Suprapubic skin (tissue), 4 donors: ENCODE measurements around the gene IPO5. TPM values are rescaled to one million over a fixed set of nuclear protein-coding genes. Genes with fewer than 3 reads are reported as not detected.

Source experiments
- DNase-seq, 2 donors: peaks; one replicate each; pipeline ENCODE4 v3.0.0-alpha.2; 2019; ENCODE audit warnings: low spot score in 2 of 2
- H3K27ac ChIP-seq: fragments of 200-600 bp; sonication (generic); one replicate; pipeline ENCODE4 v1.5.1; 2019
- H3K27me3 ChIP-seq: fragments of 200-600 bp; sonication (generic); one replicate; pipeline ENCODE4 v1.5.1; 2019
- H3K36me3 ChIP-seq: fragments of 200-600 bp; sonication (generic); one replicate; pipeline ENCODE4 v1.5.1; 2019
- H3K4me1 ChIP-seq: fragments of 200-600 bp; sonication (generic); one replicate; pipeline ENCODE4 v1.5.1; 2019
- H3K4me3 ChIP-seq: fragments of 200-600 bp; sonication (generic); one replicate; pipeline ENCODE4 v1.5.1; 2019; ENCODE audit warnings: mild to moderate bottlenecking
- H3K9me3 ChIP-seq: fragments of 200-600 bp; sonication (generic); one replicate; pipeline ENCODE4 v1.5.1; 2019
- CTCF ChIP-seq, 2 donors: fragments of 200-600 bp in 1 of 2; fragments of 450-650 bp in 1 of 2; sonication (generic) in 1 of 2; IDR thresholded peaks; one replicate each; pipeline ENCODE4 v1.5.1; 2016 to 2019; ENCODE audit warnings: antibody characterized with exemption in 2 of 2, mild to moderate bottlenecking in 1 of 2, moderate library complexity in 1 of 2
- EP300 ChIP-seq: sonication (generic); formaldehyde crosslinking; IDR thresholded peaks from one replicate; pipeline ENCODE4 v1.6.1; 2017; ENCODE audit warnings: antibody characterized with exemption
- POLR2A ChIP-seq, 2 donors: fragments of 450-650 bp; IDR thresholded peaks; one replicate each; pipeline ENCODE4 v1.6.1; 2017; ENCODE audit warnings: antibody characterized with exemption in 2 of 2, mild to moderate bottlenecking in 2 of 2, moderate library complexity in 2 of 2
- POLR2AphosphoS5 ChIP-seq, 3 donors: sonication (generic); formaldehyde crosslinking; IDR thresholded peaks; one replicate each; pipeline ENCODE4 v1.6.1; 2017; ENCODE audit warnings: antibody characterized with exemption in 3 of 3
- WGBS: methylation state at CpG from one replicate; pipeline ENCODE4 v1.1.5; 2018; 5-methylcytosine and 5-hydroxymethylcytosine counted together
- total RNA-seq, 4 donors: library from RNA; depleted of rRNA; stranded (reverse); fragments of >200 nt; gene quantifications; one replicate each; pipeline ENCODE4 v1.1.0, GENCODE V29; 2016

Gene IPO5
- total RNA-seq, 4 donors from 2014 or later = 78.8 to 93.8 (median 82.4) TPM

GRCh38 chr13:97913206-97913605 is 40.3 kb upstream of the IPO5 start:
- 74% methylated on average over 2 of the region's 2 CpGs for WGBS
- Histone ChIP-seq H3K36me3 (no peaks in the 10 kb centered on the region), H3K4me1 (no peaks in the 10 kb centered on the region), H3K27me3 (no peaks in the 10 kb centered on the region), H3K9me3 (no peaks in the 10 kb centered on the region), H3K27ac (no peak overlapping the region), H3K4me3 (no peak overlapping the region)
- TF ChIP-seq CTCF (IDR thresholded peaks at IDR 0.05) (no peak), POLR2A (IDR thresholded peaks at IDR 0.05) (no peak), POLR2AphosphoS5 (IDR thresholded peaks at IDR 0.05) (no peak), EP300 (no peak)
- no peak for DNase-seq

GRCh38 chr13:97914540-97914939 is 38.9 kb upstream of the IPO5 start:
- Histone ChIP-seq H3K4me1 (no peaks in the 10 kb centered on the region), H3K36me3 (no peaks in the 10 kb centered on the region), H3K27me3 (no peaks in the 10 kb centered on the region), H3K27ac (no peak overlapping the region), H3K4me3 (no peak overlapping the region), H3K9me3 (no peaks in the 10 kb centered on the region)
- 79% methylated on average over 1 of the region's 1 CpG for WGBS
- DNase-seq = no peak
- no peak for TF ChIP-seq EP300
- TF ChIP-seq POLR2A (IDR thresholded peaks at IDR 0.05) = no peak
- no peak for TF ChIP-seq POLR2AphosphoS5 (IDR thresholded peaks at IDR 0.05)

- no peaks in the 10 kb centered on the region for H3K4me1 ChIP-seq
- WGBS = 43% methylated on average over 5 of the region's 6 CpGs
- no peak overlapping the region for H3K4me3 ChIP-seq
- no peak for TF ChIP-seq CTCF (IDR thresholded peaks at IDR 0.05)
- TF ChIP-seq POLR2AphosphoS5 (IDR thresholded peaks at IDR 0.05) = no peak
- TF ChIP-seq POLR2A (IDR thresholded peaks at IDR 0.05) = no peak
- no peak for TF ChIP-seq EP300
- DNase-seq = no peak
- H3K27ac ChIP-seq = no peak overlapping the region
- H3K36me3 ChIP-seq = no peaks in the 10 kb centered on the region
- H3K9me3 ChIP-seq = no peaks in the 10 kb centered on the region
- H3K27me3 ChIP-seq = no peaks in the 10 kb centered on the region
These were observed 32.2 kb upstream of the IPO5 start for GRCh38 chr13:97921176-97921816.

- WGBS = 79% methylated on average over 1 of the region's 1 CpG
- Histone ChIP-seq H3K27ac (no peak overlapping the region), H3K9me3 (no peaks in the 10 kb centered on the region), H3K27me3 (no peaks in the 10 kb centered on the region), H3K4me3 (no peak overlapping the region), H3K4me1 (no peaks in the 10 kb centered on the region), H3K36me3 (no peaks in the 10 kb centered on the region)
- TF ChIP-seq POLR2A (IDR thresholded peaks at IDR 0.05) (no peak), POLR2AphosphoS5 (IDR thresholded peaks at IDR 0.05) (no peak), EP300 (no peak), CTCF (IDR thresholded peaks at IDR 0.05) (no peak)
- no peak for DNase-seq
These were observed 25.2 kb upstream of the IPO5 start for GRCh38 chr13:97928301-97928700.

GRCh38 chr13:97932036-97932435 is 21.4 kb upstream of the IPO5 start:
- WGBS = 79% methylated on average over 5 of the region's 5 CpGs
- Histone ChIP-seq H3K4me3 (no peak overlapping the region), H3K36me3 (no peaks in the 10 kb centered on the region), H3K27me3 (no peaks in the 10 kb centered on the region), H3K27ac (no peak overlapping the region), H3K9me3 (no peaks in the 10 kb centered on the region), H3K4me1 (no peaks in the 10 kb centered on the region)
- no peak for DNase-seq
- TF ChIP-seq POLR2AphosphoS5 (IDR thresholded peaks at IDR 0.05) (no peak), POLR2A (IDR thresholded peaks at IDR 0.05) (no peak), CTCF (IDR thresholded peaks at IDR 0.05) (no peak), EP300 (no peak)

GRCh38 chr13:97932647-97933046 is 20.8 kb upstream of the IPO5 start:
- TF ChIP-seq EP300 = no peak
- no peak for TF ChIP-seq POLR2AphosphoS5 (IDR thresholded peaks at IDR 0.05)
- TF ChIP-seq CTCF (IDR thresholded peaks at IDR 0.05) = no peak
- no peak for TF ChIP-seq POLR2A (IDR thresholded peaks at IDR 0.05)
- DNase-seq = no peak
- 86% methylated on average over 5 of the region's 5 CpGs for WGBS
- H3K27ac ChIP-seq = no peak overlapping the region
- H3K36me3 ChIP-seq = no peaks in the 10 kb centered on the region
- no peaks in the 10 kb centered on the region for H3K4me1 ChIP-seq
- H3K27me3 ChIP-seq = no peaks in the 10 kb centered on the region
- H3K9me3 ChIP-seq = no peaks in the 10 kb centered on the region
- H3K4me3 ChIP-seq = no peak overlapping the region
